ENCODE data around the gene DRG2. TPM values are rescaled to one million over a fixed set of nuclear protein-coding genes. Genes with fewer than 3 reads are reported as not detected.

DRG2 gene
- total RNA-seq, 1 experiment from 2014 or later: 40.6 TPM

GRCh38 chr17:18117533-18117932 lies 29.8 kb downstream of the DRG2 start:
- DNase-seq (ENCODE audit: low read depth): no peak

- no peak for DNase-seq (ENCODE audit: low read depth)
Observed at GRCh38 chr17:18117982-18118975, 30.5 kb downstream of the DRG2 start.

DNA sequence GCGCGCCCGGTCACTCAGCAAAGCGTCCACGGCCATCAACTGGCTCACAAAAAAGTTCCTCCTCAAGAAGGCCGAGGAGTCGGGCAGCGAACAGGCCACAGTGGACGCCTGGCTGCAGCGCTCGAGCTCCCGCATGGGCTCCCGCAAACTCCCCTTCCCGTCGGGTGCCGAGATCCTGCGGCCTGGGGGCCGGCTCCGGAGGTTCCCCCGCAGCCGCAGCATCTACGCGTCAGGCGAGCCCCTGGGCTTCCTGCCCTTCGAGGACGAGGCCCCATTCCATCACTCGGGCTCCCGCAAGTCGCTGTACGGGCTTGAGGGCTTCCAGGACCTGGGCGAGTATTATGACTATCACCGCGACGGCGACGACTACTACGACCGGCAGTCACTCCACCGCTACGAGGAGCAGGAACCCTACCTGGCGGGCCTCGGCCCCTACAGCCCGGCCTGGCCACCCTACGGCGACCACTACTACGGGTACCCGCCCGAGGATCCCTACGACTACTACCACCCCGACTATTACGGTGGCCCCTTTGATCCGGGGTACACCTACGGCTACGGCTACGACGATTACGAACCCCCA lies 31.5 kb downstream of the DRG2 start:
- no peak for DNase-seq (ENCODE audit: low read depth)

- DNase-seq (ENCODE audit: low read depth): no peak
Observed at GRCh38 chr17:18119938-18120337, 32.2 kb downstream of the DRG2 start.

DNA sequence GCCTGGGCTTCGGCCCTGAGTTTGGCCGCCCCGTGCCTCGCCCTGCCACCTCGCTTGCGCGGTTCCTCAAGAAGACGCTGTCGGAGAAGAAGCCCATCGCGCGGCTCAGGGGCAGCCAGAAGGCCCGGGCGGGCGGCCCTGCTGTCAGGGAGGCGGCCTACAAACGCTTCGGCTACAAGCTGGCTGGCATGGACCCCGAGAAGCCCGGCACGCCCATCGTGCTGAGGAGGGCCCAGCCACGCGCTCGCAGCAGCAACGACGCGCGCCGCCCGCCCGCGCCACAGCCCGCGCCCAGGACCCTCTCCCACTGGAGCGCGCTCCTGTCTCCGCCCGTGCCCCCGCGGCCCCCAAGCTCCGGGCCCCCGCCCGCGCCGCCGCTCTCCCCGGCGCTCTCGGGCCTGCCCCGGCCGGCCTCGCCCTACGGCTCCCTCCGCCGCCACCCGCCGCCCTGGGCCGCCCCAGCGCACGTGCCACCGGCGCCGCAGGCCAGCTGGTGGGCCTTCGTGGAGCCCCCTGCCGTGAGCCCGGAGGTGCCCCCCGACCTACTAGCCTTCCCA lies 32.8 kb downstream of the DRG2 start:
- no peak for DNase-seq (ENCODE audit: low read depth)

GRCh38 chr17:18121144-18121910 lies 33.6 kb downstream of the DRG2 start:
- no peak for DNase-seq (ENCODE audit: low read depth)

DNA sequence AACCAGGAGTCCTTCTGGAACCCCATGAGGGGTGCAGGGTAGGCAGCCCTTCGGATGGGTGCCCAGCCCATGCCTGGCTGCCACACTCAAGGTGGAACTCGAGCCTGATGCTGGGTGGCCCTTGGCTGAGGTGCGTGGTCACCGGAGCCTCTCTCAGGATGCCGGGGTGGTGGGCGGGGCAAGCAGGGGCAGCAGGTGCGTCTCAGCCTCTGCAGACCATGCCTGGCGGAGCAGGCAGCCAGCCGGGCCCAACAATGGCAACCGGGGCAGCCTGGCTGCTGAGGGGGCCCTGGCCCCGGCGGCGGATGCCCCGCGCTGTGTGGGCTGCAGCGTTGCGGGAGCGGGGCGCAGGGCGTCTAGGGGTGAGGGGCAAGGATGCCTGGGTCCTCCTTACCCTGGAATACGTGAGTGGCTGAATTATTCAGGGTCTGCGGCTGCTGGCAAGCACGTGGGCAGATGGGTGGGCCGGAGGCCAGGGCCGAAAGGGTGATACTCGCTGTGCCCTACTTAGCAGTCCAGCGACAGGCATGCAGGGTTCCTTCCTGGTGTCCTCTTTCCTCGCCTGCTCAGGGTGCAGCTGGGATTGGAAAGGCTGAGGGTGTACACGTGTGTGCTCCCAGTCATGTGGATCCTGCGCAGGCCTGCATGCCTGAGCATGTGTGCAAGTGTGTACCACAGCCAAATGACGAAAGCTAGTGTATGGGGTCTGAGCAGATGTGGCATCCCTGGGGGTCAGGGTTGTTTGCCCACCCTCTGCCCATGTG lies 35.4 kb downstream of the DRG2 start:
- no peak for DNase-seq (ENCODE audit: low read depth)

DNA sequence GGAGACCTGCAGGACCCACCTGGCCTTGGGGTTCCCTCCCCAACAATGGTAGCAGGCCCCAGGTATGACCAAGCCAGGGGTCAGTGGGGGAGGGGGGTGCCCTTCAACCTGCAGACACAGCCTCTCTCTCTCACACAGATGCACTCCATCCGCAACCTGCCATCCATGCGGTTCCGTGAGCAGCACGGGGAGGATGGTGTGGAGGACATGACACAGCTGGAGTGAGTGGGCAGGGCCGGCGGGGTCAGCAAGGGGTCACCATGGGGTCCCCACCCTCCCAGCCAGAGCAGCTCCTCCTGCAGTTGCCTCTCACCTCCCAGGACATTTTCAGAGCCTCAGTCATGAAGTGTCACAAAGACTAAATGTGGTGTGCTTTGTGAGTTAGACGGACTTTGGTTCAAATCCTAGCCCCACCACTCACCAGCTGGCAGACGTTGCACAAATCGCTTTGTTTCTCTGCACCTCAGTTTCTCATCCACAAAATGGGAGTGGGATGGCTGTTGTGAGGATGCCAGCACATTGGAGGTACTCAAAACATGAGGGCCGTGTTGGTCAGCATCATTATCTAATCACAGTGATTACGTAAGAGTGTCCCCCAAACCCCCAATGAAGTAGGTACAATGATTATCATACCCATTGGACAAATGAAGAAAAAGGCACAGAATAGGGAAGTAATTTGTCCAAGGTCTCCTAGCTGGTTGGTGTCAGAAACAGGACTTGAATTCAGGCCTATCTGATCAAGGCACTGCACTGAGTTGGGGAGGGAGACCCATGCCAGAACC lies 36.8 kb downstream of the DRG2 start:
- no peak for DNase-seq (ENCODE audit: low read depth)

DNA sequence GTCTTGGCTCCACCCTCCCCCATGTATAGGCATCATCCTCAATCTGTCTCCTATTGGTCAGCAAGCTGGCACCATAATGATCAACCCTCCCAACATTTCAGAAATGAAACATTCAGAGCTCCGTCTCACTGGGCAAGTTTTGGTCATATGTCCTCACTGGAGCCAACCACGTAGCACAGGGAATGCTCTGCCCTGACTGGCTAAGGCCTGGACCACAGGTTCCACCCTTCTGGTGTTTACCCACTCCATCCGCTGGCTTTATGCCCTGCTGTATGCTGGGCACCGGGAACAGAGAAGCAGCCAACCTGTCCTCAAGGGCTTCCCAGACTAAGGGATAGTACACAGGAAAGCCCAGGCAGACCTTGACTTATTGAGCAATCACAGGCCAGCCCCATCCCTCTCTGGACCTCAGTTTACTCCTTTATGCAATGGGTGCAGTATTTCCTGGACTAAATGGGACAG lies 41.3 kb downstream of the DRG2 start:
- DNase-seq (ENCODE audit: low read depth): peak; percentile 62

DNA sequence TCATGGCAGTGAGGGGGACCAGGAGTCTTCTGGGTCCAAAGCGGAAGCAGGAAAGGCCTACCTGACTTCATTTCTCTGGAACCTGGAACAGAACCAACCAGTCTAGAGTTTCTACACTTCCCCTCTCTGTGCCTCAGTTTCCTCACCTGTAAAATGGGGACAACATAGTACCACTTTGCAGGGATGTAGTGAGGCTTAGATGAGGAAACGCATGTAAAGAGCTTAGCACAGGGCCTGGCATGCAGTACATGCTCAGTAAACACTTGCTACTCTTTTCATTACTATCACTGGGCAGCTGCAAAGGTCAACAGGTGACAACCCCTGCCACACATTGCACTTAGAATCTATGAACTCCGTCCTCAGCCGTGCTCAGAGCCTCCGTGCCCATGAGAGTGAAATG lies 45.0 kb downstream of the DRG2 start:
- DNase-seq (ENCODE audit: low read depth): no peak

- DNase-seq (ENCODE audit: low read depth): no peak
Observed at GRCh38 chr17:18136357-18136756, 48.6 kb downstream of the DRG2 start.

GRCh38 chr17:18138065-18138749 lies 50.5 kb downstream of the DRG2 start:
- DNase-seq (ENCODE audit: low read depth): no peak

DNA sequence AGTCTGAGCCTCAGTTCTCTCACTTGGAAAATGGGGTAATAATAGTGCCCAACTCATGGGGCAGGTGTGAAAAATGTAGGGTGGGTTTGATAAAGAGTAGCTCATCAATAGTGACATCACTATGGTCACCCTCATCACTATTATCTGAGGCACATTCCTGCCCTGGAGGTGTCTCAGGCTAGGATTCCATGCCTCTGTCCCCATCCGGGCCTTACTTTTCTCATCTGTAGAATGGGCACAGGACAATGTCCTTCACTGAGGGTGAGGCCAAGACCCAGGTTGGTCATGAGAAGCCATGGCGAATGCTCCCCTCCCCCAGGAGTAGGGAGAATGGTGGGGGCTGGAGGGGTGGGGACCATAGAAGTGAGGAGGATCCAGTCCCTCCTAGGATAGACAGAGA lies 51.3 kb downstream of the DRG2 start:
- no peak for DNase-seq (ENCODE audit: low read depth)

GRCh38 chr17:18139498-18139897 lies 51.8 kb downstream of the DRG2 start:
- no peak for DNase-seq (ENCODE audit: low read depth)

DNA sequence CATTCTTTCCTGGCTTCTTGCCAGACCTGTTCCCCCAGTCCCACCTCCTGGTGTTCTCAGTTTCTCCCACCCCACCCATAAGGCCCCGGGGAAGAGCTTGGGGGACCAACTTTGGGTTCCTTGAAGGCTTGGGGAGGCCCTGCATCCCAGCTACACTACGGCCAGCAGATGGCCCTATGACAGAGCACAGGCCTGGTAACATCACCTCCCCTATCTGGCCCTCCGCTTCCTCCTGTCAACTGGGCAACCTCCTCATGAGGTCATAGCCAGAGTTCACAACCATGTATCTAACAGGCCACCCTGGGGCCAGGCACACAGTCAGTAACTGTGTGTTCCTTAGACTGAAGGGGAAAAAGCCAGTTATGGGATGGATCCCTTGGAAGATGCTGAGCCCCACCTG lies 52.2 kb downstream of the DRG2 start:
- peak; percentile 39 for DNase-seq (ENCODE audit: low read depth)

DNA sequence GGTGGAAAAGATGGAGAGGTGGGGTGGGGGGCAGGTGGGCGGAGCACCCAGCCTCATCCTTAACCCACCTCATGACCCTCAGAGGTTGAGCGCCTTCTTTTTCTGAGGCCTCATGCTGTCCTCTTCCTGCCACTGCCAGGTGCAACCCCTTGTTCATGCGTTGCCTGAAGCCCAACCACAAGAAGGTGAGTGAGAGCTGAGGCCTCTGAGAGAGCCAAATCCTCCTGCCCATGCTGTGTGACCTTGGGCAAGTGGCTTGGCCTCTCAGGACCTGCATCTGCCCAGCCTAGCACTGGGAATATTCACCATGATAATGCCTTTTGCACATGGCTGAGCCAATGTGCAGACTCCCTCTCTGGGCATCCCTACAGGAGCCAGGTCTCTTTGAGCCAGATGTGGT lies 52.9 kb downstream of the DRG2 start:
- no peak for DNase-seq (ENCODE audit: low read depth)

- DNase-seq (ENCODE audit: low read depth): peak; percentile 60
Observed at GRCh38 chr17:18141210-18141803, 53.6 kb downstream of the DRG2 start.

DNA sequence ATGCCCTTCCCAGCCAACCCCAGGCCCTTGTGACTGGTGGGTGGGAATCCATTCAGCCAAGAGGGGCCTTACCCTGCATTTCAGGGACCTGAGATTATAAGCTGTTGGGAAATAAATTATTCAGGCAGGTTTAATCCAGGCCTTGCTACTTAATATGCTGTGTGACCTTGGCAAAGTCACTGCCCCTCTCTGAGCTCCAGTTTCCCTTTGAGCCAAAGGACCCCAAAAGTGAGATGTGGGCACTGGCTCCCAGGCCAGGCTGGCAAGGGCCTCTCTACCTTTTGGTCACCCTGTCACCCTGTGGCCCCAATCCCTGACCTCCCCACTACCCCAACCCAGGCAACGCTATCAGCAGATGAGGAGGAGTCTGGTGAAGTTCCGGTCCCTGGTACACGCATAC lies 54.7 kb downstream of the DRG2 start:
- DNase-seq (ENCODE audit: low read depth): no peak

Measured in M059J (cell line).